Activated naive CD8-positive, alpha-beta T cell treated with anti-CD3 and anti-CD28 coated beads, Interleukin-2, amount 50 U/mL, for 24 hours (primary cell): ENCODE results near the gene RPS6KC1.
"Not testable (repeated sequence)": the region's sequence is repeated elsewhere in the genome, so short reads cannot be mapped to it uniquely, and the experiment has no call there.

Experiments
- ATAC-seq: fragments of 150-1000 bp; cut with Tn5 transposase; one replicate; pipeline ENCODE4 v1.10.0; 2021
- DNase-seq: peaks from one replicate; pipeline ENCODE4 v3.0.0; 2021
- H3K27ac Mint-ChIP-seq: one replicate; pipeline ENCODE4 v1.8.0; 2021; ENCODE audit warnings: mild to moderate bottlenecking, mixed read lengths
- H3K27me3 Mint-ChIP-seq: one replicate; pipeline ENCODE4 v1.8.0; 2021; ENCODE audit warnings: mixed read lengths
- H3K36me3 Mint-ChIP-seq: one replicate; pipeline ENCODE4 v1.8.0; 2021; ENCODE audit warnings: low read depth, mixed read lengths
- H3K4me1 Mint-ChIP-seq: one replicate; pipeline ENCODE4 v1.8.0; 2021; ENCODE audit warnings: mixed read lengths
- H3K4me3 Mint-ChIP-seq: one replicate; pipeline ENCODE4 v1.8.0; 2021; ENCODE audit warnings: mild to moderate bottlenecking, moderate library complexity, mixed read lengths
- H3K9me3 Mint-ChIP-seq: one replicate; pipeline ENCODE4 v1.8.0; 2021; ENCODE audit warnings: mixed read lengths

RPS6KC1 gene

DNA sequence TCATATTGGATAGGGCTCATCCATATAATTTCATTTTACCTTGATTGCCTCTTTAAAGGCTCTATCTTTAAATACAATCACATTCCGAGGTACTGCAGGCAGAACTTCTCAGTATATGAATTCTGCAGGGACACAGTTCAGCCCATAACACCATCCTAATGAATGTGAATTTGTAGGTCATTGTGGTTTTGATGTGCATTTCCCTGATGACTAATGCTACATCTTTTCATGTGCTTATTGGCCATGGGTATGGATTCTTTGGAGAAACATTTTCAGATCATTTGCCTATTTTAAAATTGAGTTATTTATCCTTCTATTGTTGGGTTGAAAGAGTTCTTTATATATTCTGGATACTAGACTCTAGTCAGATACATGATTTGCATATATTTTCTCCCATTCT, 9.6 kb upstream of the RPS6KC1 start:
- Mint-ChIP-seq H3K27ac (no peak overlapping the region), H3K9me3 (no peaks in the 10 kb centered on the region), H3K4me1 (peaks cover 8% of the 10 kb centered on the region), H3K4me3 (no peak overlapping the region), H3K36me3 (no peaks in the 10 kb centered on the region), H3K27me3 (peaks cover 3% of the 10 kb centered on the region)
- DNase-seq (no peak), ATAC-seq (peak; percentile 63)

DNA sequence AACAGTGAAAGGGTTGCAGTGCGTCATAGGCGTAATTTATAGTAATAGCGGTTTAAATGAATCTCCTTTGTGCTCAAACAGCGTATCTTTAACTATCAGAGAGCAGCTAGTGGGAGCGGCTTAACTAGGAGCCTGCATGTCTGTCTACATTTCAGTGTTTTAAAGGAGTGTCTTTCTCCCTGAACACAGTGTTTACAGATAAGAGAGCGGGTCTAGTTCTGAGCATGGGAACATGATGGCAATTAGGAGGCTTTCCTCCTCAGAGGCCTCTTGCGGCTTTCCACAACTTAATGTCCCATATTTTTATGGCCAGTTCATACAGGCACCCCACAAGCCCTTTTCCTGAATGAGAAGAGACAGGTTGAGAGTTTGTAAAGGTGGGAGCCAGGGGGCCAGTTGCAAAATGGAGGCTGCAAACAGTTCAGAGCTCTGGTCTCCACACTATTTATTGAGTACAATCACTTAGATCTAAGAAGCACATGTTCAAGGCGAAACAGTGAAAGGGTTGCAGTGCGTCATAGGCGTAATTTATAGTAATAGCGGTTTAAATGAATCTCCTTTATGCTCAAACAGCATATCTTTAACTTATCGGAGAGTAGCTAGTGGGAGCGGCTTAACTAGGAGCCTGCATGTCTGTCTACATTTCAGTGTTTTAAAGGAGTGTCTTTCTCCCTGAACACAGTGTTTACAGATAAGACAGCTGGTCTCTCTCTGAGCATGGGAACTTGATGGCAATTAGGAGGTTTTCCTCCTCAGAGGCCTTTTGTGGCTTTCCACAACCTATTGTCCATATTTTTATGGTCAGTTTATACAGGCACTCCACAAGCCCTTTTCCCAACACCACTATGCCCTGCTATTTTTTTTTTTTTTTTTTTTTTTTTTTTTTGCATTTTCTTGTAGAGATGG, 5.5 kb upstream of the RPS6KC1 start:
- not testable (repeated sequence) for H3K9me3 Mint-ChIP-seq, H3K36me3 Mint-ChIP-seq, H3K27ac Mint-ChIP-seq, H3K4me3 Mint-ChIP-seq, DNase-seq, ATAC-seq
- peaks cover 22% of the 10 kb centered on the region for H3K27me3 Mint-ChIP-seq
- H3K4me1 Mint-ChIP-seq = peaks cover 20% of the 10 kb centered on the region

DNA sequence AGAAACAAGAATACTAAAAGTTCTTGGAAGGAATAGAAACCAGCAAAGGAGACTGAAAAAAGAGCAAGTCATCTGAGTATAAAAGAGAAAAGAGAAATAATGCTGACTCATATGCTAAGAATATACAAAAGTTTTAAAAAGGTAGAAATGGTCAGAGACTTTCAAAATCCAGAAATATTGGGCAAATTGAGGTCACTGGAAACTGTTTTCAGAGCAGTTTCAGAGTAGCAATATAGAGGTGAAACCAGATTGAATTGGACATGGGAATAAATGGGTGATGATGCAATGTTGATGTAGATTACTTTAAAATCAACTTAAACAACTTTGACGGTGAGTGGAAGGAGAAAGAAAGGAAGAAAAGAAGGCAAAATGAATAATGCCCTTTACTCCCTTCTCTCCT, 1.8 kb upstream of the RPS6KC1 start:
- H3K4me3 Mint-ChIP-seq = no peak overlapping the region
- H3K27me3 Mint-ChIP-seq = peaks cover 22% of the 10 kb centered on the region
- peaks cover 29% of the 10 kb centered on the region for H3K4me1 Mint-ChIP-seq
- H3K27ac Mint-ChIP-seq = no peak overlapping the region
- peaks cover 7% of the 10 kb centered on the region for H3K9me3 Mint-ChIP-seq
- DNase-seq = no peak
- H3K36me3 Mint-ChIP-seq = peaks cover 5% of the 10 kb centered on the region
- no peak for ATAC-seq

DNA sequence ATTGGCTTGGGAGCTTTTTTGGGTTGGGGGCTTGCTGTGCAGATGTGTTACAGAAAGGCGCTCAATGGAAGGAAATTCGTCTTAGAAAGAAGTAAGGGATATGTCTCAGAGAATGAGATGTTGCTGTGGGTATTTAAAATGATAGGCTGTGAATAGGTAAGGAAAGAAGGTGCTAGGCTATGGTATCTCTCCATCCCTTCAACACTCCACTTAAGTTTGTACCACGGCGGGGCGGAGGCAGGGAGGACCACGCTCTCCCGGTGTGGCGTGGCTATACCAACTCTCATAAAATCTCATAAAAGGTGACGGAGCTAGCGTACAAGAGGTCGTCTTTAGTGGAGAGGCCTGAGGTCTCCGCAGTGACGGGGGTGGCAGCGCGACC, 305 bp upstream of the RPS6KC1 start:
- DNase-seq (no peak), ATAC-seq (peak; percentile 21)
- H3K27ac Mint-ChIP-seq = peak overlapping the region; percentile 90
- H3K4me3 Mint-ChIP-seq = peak overlapping the region; percentile 99
- H3K36me3 Mint-ChIP-seq = peaks cover 5% of the 10 kb centered on the region
- peaks cover 22% of the 10 kb centered on the region for H3K27me3 Mint-ChIP-seq
- H3K9me3 Mint-ChIP-seq = peaks cover 7% of the 10 kb centered on the region
- peaks cover 29% of the 10 kb centered on the region for H3K4me1 Mint-ChIP-seq

DNA sequence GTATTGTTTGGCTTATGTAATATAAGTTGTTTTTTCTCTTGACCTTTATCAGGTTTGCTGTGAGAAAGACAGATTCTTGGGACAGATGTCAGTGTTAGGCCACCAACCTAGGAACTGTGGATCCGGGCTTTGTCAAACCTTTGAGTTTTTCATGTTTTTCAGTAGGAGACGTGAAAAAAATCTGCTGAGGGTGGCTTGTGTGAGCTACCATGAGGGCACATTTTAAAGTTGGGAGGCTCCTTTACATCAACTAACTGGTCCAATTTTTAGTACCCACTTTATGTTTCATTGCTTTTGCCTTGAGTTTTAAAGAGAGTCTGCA, 801 bp downstream of the RPS6KC1 start:
- DNase-seq (no peak), ATAC-seq (no peak)
- peaks cover 29% of the 10 kb centered on the region for H3K4me1 Mint-ChIP-seq
- H3K27ac Mint-ChIP-seq = peak overlapping the region; percentile 88
- peaks cover 7% of the 10 kb centered on the region for H3K9me3 Mint-ChIP-seq
- peak overlapping the region; percentile 99 for H3K4me3 Mint-ChIP-seq
- H3K36me3 Mint-ChIP-seq = peaks cover 5% of the 10 kb centered on the region
- H3K27me3 Mint-ChIP-seq = peaks cover 22% of the 10 kb centered on the region

DNA sequence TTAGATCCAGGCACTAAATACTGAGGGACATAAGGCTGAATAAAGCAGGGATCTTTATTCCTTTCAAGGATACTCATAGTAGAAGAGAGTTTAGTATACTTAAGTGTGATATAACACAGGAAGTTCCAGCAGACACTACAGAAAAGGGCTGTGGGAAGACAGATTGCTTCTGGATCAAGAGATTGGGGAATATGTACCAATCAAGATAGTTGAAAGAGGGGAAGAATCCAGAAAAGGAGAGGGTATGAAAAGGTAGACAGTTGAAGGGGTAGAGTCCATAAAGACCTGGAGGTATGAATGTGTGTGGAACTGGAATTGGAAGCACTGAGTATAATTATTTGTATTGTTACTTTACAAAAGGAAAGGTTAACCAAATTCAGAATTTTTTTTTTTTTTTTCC, 2.4 kb downstream of the RPS6KC1 start:
- Mint-ChIP-seq H3K36me3 (peaks cover 5% of the 10 kb centered on the region), H3K4me3 (no peak overlapping the region), H3K27ac (no peak overlapping the region), H3K4me1 (peaks cover 30% of the 10 kb centered on the region), H3K27me3 (peaks cover 12% of the 10 kb centered on the region), H3K9me3 (peaks cover 7% of the 10 kb centered on the region)
- DNase-seq = no peak
- ATAC-seq = no peak

DNA sequence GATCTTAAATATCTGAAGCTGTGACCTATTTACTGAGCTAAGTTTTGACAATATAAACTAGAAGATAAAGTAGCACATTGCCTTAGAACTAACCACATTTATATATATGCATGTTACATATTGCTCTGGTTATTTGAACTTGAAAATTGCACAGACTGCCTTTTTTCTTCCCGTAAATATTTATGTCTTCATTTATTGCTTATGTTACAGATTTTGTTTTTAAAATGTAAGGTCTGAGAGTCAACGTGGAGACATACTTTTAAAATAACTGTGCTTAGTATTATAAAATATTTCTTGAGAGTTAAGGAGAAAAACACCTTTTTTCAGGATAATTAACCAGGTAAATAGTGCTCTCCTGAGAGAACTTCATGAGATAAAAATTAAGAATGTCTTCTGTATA, 3.1 kb downstream of the RPS6KC1 start:
- Mint-ChIP-seq H3K4me1 (peaks cover 27% of the 10 kb centered on the region), H3K36me3 (peaks cover 7% of the 10 kb centered on the region), H3K4me3 (no peak overlapping the region), H3K27me3 (peaks cover 5% of the 10 kb centered on the region), H3K27ac (no peak overlapping the region), H3K9me3 (peaks cover 9% of the 10 kb centered on the region)
- ATAC-seq (no peak), DNase-seq (no peak)

DNA sequence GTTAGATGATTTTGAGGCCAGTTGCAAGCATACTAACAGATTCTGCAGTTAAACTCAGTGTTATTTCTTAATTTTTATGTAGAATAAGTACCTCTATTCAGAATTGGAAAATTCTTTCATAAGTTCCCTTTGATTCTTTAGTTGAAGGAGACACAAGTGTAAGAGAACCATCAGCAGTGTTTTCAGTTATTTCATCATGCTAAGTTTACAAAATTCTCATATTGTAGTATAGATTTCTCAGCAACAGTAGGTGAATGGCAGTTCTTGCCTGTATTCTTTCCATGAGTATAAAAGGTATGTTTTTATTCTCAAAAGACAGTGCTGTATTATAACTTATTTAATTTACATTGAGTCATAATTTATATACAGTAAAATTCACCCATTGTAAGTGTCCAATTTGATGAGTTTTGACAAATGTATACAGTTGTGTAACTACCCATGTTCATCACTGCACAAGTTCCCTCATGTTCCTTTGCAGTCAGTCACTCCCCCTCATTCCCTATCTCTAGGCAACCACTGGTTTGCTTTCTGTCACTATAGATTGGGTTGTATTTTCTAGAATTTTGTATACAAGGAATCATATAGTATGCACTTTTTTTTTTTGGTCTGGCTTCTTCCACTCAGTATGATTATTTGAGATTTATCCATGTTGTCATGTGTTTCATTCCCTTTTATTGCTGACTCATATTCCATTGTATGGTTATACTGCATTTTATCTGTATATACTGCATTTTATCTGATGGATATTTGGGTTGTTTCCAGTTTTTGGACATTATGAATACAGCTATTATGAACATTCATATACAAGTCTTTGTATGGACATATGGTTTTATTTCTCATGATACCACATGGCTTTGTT, 3.9 kb downstream of the RPS6KC1 start:
- no peak overlapping the region for H3K4me3 Mint-ChIP-seq
- ATAC-seq (no peak), DNase-seq (no peak)
- no peak overlapping the region for H3K27ac Mint-ChIP-seq
- H3K9me3 Mint-ChIP-seq = peaks cover 10% of the 10 kb centered on the region
- peaks cover 3% of the 10 kb centered on the region for H3K27me3 Mint-ChIP-seq
- peaks cover 25% of the 10 kb centered on the region for H3K4me1 Mint-ChIP-seq
- peaks cover 8% of the 10 kb centered on the region for H3K36me3 Mint-ChIP-seq

DNA sequence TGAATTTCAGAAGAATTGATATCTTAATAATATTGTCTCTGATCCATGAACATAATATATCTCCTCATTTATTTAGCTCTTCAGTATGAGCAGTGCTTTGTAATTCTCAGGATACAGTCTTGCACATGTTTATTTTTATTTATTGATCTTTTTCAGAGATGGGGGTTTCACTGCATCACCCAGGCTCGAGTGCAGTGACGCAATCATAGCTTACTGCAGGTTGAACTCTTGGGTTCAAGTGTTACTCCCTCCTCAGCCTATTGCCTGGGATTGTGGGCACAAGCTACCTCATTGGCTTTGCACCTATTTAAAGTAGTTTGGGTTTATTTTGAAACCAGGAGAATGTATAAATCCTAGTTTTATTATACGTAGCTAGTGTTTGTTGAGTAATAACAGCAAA, 4.7 kb downstream of the RPS6KC1 start:
- Mint-ChIP-seq H3K36me3 (peaks cover 6% of the 10 kb centered on the region), H3K4me3 (no peak overlapping the region), H3K9me3 (peaks cover 4% of the 10 kb centered on the region), H3K27me3 (no peaks in the 10 kb centered on the region), H3K27ac (no peak overlapping the region), H3K4me1 (peaks cover 17% of the 10 kb centered on the region)
- ATAC-seq (no peak), DNase-seq (no peak)

DNA sequence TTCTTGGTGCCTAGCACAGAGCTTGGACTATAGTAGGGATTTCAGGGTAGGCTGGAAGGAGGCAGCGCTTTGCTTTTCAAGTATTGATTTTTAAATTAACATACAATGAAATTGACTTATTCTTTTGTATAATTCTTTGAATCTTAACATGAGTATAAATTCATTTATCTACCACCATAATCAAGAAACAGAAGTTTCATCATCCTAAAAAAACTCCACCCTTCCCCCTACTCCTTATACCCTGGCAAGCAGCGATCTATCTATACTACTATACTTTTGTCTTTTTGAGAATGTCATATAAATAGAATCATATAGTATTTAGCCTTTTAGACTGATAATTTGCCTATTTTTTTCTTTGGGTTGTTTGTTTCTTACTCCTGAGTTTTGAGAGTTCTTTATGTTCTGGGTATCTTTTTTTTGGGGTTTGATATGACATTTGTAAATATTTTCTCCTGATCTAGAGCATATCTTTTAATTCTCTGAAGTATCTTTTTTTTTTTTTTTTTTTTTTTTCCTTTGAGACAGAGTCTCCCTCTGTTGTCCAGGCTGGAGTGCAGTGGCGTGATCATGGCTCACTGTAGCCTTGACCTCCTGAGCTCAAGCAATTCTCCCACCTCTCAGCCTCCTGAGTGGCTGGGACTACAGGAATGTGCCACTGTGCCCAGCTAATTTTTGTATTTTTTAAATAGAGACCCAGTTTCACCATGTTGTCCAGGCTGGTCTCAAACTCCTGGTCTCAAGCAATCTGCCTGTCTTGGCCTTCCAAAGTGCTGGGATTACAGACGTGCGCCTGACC, 6.4 kb downstream of the RPS6KC1 start:
- Mint-ChIP-seq H3K36me3 (peaks cover 8% of the 10 kb centered on the region), H3K4me3 (no peak overlapping the region), H3K27me3 (no peaks in the 10 kb centered on the region), H3K27ac (no peak overlapping the region), H3K9me3 (peaks cover 4% of the 10 kb centered on the region), H3K4me1 (peaks cover 12% of the 10 kb centered on the region)
- DNase-seq (no peak), ATAC-seq (no peak)

DNA sequence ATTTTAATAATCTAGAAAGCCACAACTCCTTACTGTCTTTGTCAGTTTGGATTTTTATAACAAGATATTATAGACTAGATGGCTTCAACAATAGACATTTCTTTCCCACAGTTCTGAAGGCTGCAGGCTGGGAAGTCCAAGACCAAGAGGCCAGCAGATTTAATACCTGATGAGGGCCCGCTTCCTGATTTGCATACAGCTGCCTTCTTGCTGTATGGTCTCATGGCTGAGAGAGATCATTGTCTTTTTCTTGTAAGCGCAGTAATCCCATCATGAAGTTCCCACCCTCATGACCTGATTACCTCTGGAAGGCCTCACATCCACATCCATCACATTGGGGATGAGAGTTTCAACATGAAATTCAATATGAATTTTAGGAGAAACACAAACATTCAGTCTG, 9.8 kb downstream of the RPS6KC1 start:
- Mint-ChIP-seq H3K27me3 (no peaks in the 10 kb centered on the region), H3K27ac (no peak overlapping the region), H3K4me1 (peaks cover 5% of the 10 kb centered on the region), H3K9me3 (peaks cover 4% of the 10 kb centered on the region), H3K36me3 (peaks cover 5% of the 10 kb centered on the region), H3K4me3 (no peak overlapping the region)
- ATAC-seq (no peak), DNase-seq (no peak)

DNA sequence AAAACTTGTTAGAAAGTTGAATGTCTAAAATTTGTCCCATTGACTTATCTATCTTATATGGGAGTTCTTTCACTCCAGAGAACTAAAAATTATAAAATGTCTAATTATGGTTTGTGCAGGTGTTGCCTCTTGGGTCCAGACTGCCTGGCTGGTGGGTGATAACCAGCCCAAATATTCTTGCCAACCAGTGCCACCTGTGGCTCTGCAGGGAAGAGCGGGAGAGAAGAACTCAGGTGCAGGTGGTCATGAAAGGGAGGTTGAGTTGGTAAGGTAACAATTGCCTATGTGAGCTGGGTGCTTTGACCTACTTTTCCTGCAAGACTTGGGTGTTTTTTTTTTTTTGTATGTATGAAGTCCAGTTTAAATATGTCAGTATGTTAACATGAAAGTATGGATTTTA, 10.2 kb downstream of the RPS6KC1 start:
- ATAC-seq (no peak), DNase-seq (no peak)
- Mint-ChIP-seq H3K4me3 (no peak overlapping the region), H3K27me3 (no peaks in the 10 kb centered on the region), H3K27ac (no peak overlapping the region), H3K4me1 (peaks cover 5% of the 10 kb centered on the region), H3K9me3 (peaks cover 4% of the 10 kb centered on the region), H3K36me3 (peaks cover 5% of the 10 kb centered on the region)

DNA sequence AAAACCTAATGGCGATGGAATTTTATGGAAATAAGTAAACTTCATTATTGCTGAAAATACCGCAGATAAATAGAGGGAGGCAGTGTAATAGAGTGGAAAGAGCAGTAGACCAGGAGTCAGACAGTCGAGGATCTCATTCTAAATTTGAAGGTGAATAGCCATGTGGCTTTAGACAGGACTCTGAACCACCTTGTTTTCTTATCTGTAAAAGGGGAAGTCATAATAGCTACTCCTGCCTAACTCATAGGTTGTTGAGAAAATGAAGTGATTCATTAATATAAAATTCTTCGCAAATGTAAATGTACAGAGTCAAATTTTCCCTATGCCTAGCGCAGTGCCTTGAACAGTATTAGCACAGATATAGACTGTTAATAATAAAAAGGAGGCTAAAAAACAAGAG, 14.8 kb downstream of the RPS6KC1 start:
- DNase-seq (no peak), ATAC-seq (no peak)
- Mint-ChIP-seq H3K36me3 (peaks cover 1% of the 10 kb centered on the region), H3K27me3 (no peaks in the 10 kb centered on the region), H3K9me3 (no peaks in the 10 kb centered on the region), H3K4me1 (peaks cover 13% of the 10 kb centered on the region), H3K27ac (no peak overlapping the region), H3K4me3 (no peak overlapping the region)

DNA sequence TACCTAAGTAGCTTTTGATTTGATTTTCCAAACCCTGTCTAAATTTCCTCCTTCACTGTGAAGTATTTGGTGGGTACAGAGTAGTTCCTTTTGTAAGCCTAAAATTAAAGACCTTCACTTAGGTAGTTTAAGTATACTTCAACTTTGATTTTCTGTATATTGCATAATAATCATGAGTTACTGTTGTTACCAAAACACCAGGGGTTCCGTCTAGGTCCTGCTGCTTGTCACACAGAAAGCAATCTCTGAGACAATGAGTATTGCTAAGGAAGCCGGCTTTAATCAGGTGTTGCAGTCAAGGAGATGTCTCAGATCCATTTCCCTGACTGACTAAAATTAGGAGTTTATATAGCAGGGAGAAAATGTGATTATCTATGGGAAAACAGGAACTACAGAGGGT, 15.3 kb downstream of the RPS6KC1 start:
- H3K4me1 Mint-ChIP-seq = peaks cover 15% of the 10 kb centered on the region
- no peak overlapping the region for H3K4me3 Mint-ChIP-seq
- ATAC-seq = no peak
- H3K27me3 Mint-ChIP-seq = no peaks in the 10 kb centered on the region
- no peak overlapping the region for H3K27ac Mint-ChIP-seq
- H3K36me3 Mint-ChIP-seq = no peaks in the 10 kb centered on the region
- H3K9me3 Mint-ChIP-seq = no peaks in the 10 kb centered on the region
- no peak for DNase-seq
